ENCODE measurements around the gene LRRTM4. TPM values are rescaled to one million over a fixed set of nuclear protein-coding genes. Genes with fewer than 3 reads are reported as not detected.

The LRRTM4 gene
- total RNA-seq, 4 donors from 2014 or later: not detected

DNA sequence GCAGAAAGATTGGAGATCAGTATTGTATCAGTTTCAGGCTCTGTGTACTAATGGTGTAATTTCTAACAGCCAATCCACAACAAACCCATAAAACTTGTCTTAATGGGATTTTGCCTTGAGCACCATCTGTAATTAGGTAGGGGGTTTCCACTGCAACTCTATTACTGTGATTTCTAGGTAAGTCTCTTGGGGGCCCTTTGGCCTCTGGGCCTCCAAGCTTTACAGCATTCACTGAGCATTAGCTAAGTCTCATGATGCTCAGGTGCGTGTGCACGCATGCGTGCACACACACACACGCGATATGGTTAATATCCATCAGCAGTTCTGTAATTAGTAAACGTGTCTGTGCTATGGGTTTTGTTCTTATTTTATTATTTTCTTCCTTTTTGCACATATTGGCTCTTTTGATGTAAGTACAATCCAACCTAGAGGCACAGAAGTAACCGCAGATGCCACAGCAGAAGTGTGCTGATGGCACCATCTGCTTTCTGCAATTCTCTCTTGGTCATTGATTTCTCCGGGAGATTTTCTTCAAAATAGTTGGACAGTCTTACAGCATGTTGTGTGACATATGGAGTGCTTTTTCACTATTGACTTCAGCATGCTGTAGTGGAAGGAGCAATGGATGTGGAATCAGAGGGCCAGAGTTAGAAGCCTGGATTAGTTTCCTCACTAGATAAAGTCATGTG is 592.0 kb downstream of the LRRTM4 start:
- no peak overlapping the region for H3K27ac ChIP-seq
- no peak for TF ChIP-seq POLR2A (IDR thresholded peaks at IDR 0.05)
- TF ChIP-seq, protein P1, sequence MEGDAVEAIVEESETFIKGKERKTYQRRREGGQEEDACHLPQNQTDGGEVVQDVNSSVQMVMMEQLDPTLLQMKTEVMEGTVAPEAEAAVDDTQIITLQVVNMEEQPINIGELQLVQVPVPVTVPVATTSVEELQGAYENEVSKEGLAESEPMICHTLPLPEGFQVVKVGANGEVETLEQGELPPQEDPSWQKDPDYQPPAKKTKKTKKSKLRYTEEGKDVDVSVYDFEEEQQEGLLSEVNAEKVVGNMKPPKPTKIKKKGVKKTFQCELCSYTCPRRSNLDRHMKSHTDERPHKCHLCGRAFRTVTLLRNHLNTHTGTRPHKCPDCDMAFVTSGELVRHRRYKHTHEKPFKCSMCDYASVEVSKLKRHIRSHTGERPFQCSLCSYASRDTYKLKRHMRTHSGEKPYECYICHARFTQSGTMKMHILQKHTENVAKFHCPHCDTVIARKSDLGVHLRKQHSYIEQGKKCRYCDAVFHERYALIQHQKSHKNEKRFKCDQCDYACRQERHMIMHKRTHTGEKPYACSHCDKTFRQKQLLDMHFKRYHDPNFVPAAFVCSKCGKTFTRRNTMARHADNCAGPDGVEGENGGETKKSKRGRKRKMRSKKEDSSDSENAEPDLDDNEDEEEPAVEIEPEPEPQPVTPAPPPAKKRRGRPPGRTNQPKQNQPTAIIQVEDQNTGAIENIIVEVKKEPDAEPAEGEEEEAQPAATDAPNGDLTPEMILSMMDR (IDR thresholded peaks at IDR 0.05): no peak
- no peaks in the 10 kb centered on the region for H3K36me3 ChIP-seq
- H3K27me3 ChIP-seq: no peaks in the 10 kb centered on the region
- H3K9me3 ChIP-seq: no peaks in the 10 kb centered on the region
- 89 to 92% methylated on average over 8 of the region's 8 CpGs for WGBS, 2 donors
- DNase-seq: no peak
- H3K4me3 ChIP-seq (replicated peaks in 1 of 3): no peak overlapping the region
- intact Hi-C loops (cut with DNase I): no loop called here
- no peaks in the 10 kb centered on the region for H3K4me1 ChIP-seq

DNA sequence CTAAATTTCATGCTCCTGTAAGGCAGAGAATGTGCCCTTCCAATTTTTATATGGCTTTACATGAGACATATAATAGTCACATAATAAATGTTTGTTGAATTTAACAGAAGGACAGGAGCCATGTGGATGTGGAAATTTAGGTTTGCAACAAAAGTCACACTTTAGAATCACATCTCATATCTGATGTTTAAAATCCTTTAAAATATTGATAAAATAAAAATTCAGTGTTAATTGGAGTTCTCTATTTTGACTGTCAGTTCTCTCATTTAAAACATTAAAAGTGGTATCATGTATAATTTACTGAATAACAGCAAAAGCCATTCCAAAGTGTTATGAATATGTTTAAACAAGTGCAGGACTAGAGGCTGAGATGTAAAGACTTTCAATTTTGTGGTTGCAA is 594.1 kb downstream of the LRRTM4 start:
- Histone ChIP-seq H3K9me3 (no peaks in the 10 kb centered on the region), H3K4me1 (no peaks in the 10 kb centered on the region), H3K27ac (no peak overlapping the region), H3K36me3 (no peaks in the 10 kb centered on the region), H3K4me3 (replicated peaks in 1 of 3) (no peak overlapping the region), H3K27me3 (no peaks in the 10 kb centered on the region)
- TF ChIP-seq, protein P1 (IDR thresholded peaks at IDR 0.05): no peak
- no peak for TF ChIP-seq POLR2A (IDR thresholded peaks at IDR 0.05)
- DNase-seq: no peak
- intact Hi-C loops (cut with DNase I): no loop called here

DNA sequence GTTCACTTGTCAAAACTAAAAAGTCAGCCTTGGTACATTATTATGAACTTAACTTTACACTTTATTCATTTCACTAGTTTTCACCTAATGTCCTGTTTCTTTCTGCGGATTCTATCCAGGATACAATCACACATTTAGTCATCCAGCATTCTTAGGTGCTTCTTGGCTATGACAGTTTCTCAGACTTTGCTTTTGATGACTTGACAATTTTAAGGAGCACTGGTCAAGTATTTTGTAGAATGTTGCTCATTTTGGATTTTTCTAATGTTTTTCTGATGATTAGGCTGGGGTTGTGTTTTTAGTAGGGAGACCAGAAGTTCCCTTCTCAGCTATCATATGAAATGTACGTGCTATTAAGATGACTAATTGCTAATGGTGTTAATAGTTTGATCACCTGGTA is 601.2 kb downstream of the LRRTM4 start:
- H3K9me3 ChIP-seq: no peaks in the 10 kb centered on the region
- TF ChIP-seq POLR2A (IDR thresholded peaks at IDR 0.05): no peak
- TF ChIP-seq, protein P1 (IDR thresholded peaks at IDR 0.05): no peak
- intact Hi-C loops (cut with DNase I): no loop called here
- no peak overlapping the region for H3K27ac ChIP-seq
- no peak overlapping the region for H3K4me3 ChIP-seq (replicated peaks in 1 of 3)
- no peaks in the 10 kb centered on the region for H3K27me3 ChIP-seq
- H3K36me3 ChIP-seq: no peaks in the 10 kb centered on the region
- 83 to 93% methylated on average over 2 of the region's 2 CpGs for WGBS, 2 donors
- no peaks in the 10 kb centered on the region for H3K4me1 ChIP-seq
- DNase-seq: no peak

DNA sequence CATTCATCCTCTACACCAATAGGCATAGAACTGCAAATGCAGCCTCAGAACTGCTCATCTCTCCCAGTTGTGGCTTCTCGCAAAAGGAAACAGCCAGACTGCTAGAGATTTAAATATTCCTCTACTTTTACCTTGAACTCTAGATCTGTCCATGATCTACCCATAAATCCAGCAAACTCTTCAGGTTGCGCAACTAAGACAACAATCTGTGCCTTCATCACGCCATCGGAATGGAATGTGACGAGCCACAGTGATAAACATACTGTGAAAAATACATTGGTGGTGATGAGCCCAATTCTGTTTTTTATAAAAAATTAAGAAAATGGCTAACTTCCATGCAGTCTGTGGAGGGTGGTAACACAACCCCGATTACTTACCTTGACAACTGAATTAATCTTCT is 626.7 kb downstream of the LRRTM4 start:
- no peak for DNase-seq
- Histone ChIP-seq H3K27me3 (no peaks in the 10 kb centered on the region), H3K4me3 (replicated peaks in 1 of 3) (no peak overlapping the region), H3K9me3 (no peaks in the 10 kb centered on the region), H3K36me3 (no peaks in the 10 kb centered on the region), H3K4me1 (no peaks in the 10 kb centered on the region), H3K27ac (no peak overlapping the region)
- intact Hi-C loops (cut with DNase I): no loop called here
- TF ChIP-seq, protein P1 (IDR thresholded peaks at IDR 0.05): no peak
- no peak for TF ChIP-seq POLR2A (IDR thresholded peaks at IDR 0.05)
- WGBS, 2 donors: 84 to 91% methylated on average over 6 of the region's 6 CpGs

DNA sequence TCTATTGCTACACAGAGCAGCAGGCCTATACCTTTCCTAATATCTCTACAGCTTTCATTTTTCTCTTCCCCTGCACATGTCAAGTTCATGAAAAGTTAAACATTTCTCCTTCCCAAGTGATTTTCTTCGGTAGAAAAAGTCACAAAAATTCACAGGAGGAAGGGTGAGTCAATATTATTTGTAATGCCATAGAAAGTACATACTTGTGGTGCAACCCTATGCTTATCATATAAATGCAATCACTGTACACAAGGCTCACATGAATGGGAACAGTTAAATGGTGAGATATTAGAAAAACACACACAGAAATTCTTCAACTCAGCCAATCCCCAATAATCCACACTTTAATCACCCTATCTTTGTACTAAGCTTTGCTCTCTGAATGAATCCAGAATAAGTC is 651.6 kb downstream of the LRRTM4 start:
- no peak for DNase-seq
- intact Hi-C loops (cut with DNase I): no loop called here
- Histone ChIP-seq H3K27ac (no peak overlapping the region), H3K27me3 (no peaks in the 10 kb centered on the region), H3K9me3 (no peaks in the 10 kb centered on the region), H3K4me3 (replicated peaks in 1 of 3) (no peak overlapping the region), H3K36me3 (no peaks in the 10 kb centered on the region), H3K4me1 (no peaks in the 10 kb centered on the region)
- 55 to 58% methylated on average over 1 of the region's 1 CpG for WGBS, 2 donors
- TF ChIP-seq, protein P1 (IDR thresholded peaks at IDR 0.05): no peak
- TF ChIP-seq POLR2A (IDR thresholded peaks at IDR 0.05): no peak

Measured in thyroid gland (tissue), 4 donors.